Measurements from ENCODE around the gene STXBP3. TPM values are rescaled to one million over a fixed set of nuclear protein-coding genes. Genes with fewer than 3 reads are reported as not detected.

Gene STXBP3
- total and polyA plus RNA-seq, 2 of the 4 experiments (the other 2 are of a cell fraction), result 19.1 to 19.7 TPM

GRCh38 chr1:108703939-108704338 is 42.5 kb upstream of the STXBP3 start:
- H3K27me3 ChIP-seq (ENCODE audit: control insufficient read depth, insufficient read depth, low read length), result no peaks in the 10 kb centered on the region
- in situ Hi-C loops (cut with MboI; ENCODE audit: low sequenced_read_pairs) (no loop called here), dilution Hi-C loops (cut with HindIII; ENCODE audit: low sequenced_read_pairs, unreplicated experiment) (no loop called here), intact Hi-C loops (cut with micrococcal nuclease) (no loop called here)
- H2AK5ac ChIP-seq (ENCODE audit: low read depth, low read length), result no peak overlapping the region
- H2BK5ac ChIP-seq (ENCODE audit: low read depth, low read length, poor library complexity, severe bottlenecking), result peak overlapping the region; percentile 2
- TF ChIP-seq CEBPB (IDR thresholded peaks at IDR 0.05; ENCODE audit: low read depth, low read length), result peak; percentile 29; the same call in 1 of the 2 replicates
- no peak for TF ChIP-seq USF2 (IDR thresholded peaks at IDR 0.05; ENCODE audit: low read depth, low read length)
- no peak overlapping the region for H4K91ac ChIP-seq (ENCODE audit: insufficient read depth, low read depth, low read length)
- peak overlapping the region; percentile 7; the same call in 1 of the 2 replicates for H3K14ac ChIP-seq (replicated peaks; ENCODE audit: low read depth, low read length)
- no peak overlapping the region for H3K4me3 ChIP-seq (ENCODE audit: insufficient read depth, low read depth, low read length)
- no peaks in the 10 kb centered on the region for H3K9me3 ChIP-seq (ENCODE audit: control insufficient read depth, insufficient read depth, low read length)
- CTCF ChIA-PET, result interaction anchor here (1.0 to 1.4 kb wide), 2 partner anchors 16 to 57 kb away, joined by 3 to 4 read pairs; no protein-coding TSS in a partner anchor
- no peaks in the 10 kb centered on the region; the same call in 1 of the 2 replicates for H4K20me1 ChIP-seq (ENCODE audit: insufficient read depth, low read length)
- no TSS peak for BruUV-seq (replicated peaks)
- no peak overlapping the region for H4K8ac ChIP-seq (ENCODE audit: low read depth in 2 of 2, low read length in 2 of 2)
- no peak for ATAC-seq (ENCODE audit: low read depth)
- H3K9me1 ChIP-seq (ENCODE audit: insufficient read depth, low read length), result peaks cover 4% of the 10 kb centered on the region
- WGBS, 2 experiments (ENCODE audit: extremely low coverage in 2 of 2, insufficient read length in 1 of 2), result no CpG with 5 or more reads among the region's 6 CpGs
- peaks cover 7% of the 10 kb centered on the region for H3K4me1 ChIP-seq (ENCODE audit: control insufficient read depth, insufficient read depth, low read length)
- no peak overlapping the region for H2AFZ ChIP-seq (replicated peaks; ENCODE audit: low read length, poor library complexity)
- no peak overlapping the region for H3K18ac ChIP-seq (ENCODE audit: low read depth, low read length)
- no peak overlapping the region for H3K9ac ChIP-seq (ENCODE audit: low read depth, low read length)
- H2AK9ac ChIP-seq (replicated peaks; ENCODE audit: low read depth, low read length, poor library complexity), result no peak overlapping the region
- no peak overlapping the region for H3K4ac ChIP-seq (ENCODE audit: low read depth, low read length)
- no peak overlapping the region for H3K56ac ChIP-seq (ENCODE audit: extremely low read depth, insufficient read depth, low read length)
- H3K79me1 ChIP-seq (ENCODE audit: low read depth in 1 of 2, low read length in 2 of 2), result peaks cover 0 to 6% of the 10 kb centered on the region in 2 experiments; a peak in 2 of 4 replicates
- H3K36me3 ChIP-seq (ENCODE audit: control insufficient read depth, insufficient read depth, low read length), result peaks cover 14% of the 10 kb centered on the region
- no peak overlapping the region for H3K27ac ChIP-seq (ENCODE audit: insufficient read depth, low read length)
- no peak overlapping the region for H2BK120ac ChIP-seq (ENCODE audit: low read depth, low read length)
- no peak overlapping the region for H3K4me2 ChIP-seq (ENCODE audit: low read depth, low read length)
- DNase-seq, result peak; percentile 9
- POLR2A ChIA-PET (ENCODE audit: unreplicated experiment), result interaction anchor here (0.6 to 0.9 kb wide), 2 partner anchors 17 to 114 kb away, joined by 3 to 8 read pairs; no protein-coding TSS in a partner anchor
- H2BK15ac ChIP-seq (ENCODE audit: low read depth, low read length), result no peak overlapping the region
- no peak overlapping the region for H4K5ac ChIP-seq (ENCODE audit: low read depth, low read length)
- H2BK20ac ChIP-seq (ENCODE audit: low read depth, low read length), result no peak overlapping the region
- no peak overlapping the region for H3K23ac ChIP-seq (ENCODE audit: low read depth, low read length)

Measured in IMR-90 (cell line).